SU-DHL-6 (cell line): ENCODE measurements around the gene KPNA5.

ENCODE experiments used
- CTCF ChIP-seq: fragments of 200-600 bp; sonication (generic); IDR thresholded peaks from one replicate; pipeline ENCODE4 v1.5.1; 2017; ENCODE audit warnings: antibody characterized with exemption, mild to moderate bottlenecking, low read length, moderate library complexity; ENCODE audit not compliant: insufficient read depth, poor library complexity, severe bottlenecking
- EZH2phosphoT487 ChIP-seq: fragments of 200-600 bp; sonication (generic), shearing (Covaris generic); conservative IDR thresholded peaks from 2 replicates; pipeline ENCODE4 v1.6.1; 2018; ENCODE audit warnings: mild to moderate bottlenecking, antibody characterized with exemption, low read length, moderate library complexity, mixed read lengths

DNA sequence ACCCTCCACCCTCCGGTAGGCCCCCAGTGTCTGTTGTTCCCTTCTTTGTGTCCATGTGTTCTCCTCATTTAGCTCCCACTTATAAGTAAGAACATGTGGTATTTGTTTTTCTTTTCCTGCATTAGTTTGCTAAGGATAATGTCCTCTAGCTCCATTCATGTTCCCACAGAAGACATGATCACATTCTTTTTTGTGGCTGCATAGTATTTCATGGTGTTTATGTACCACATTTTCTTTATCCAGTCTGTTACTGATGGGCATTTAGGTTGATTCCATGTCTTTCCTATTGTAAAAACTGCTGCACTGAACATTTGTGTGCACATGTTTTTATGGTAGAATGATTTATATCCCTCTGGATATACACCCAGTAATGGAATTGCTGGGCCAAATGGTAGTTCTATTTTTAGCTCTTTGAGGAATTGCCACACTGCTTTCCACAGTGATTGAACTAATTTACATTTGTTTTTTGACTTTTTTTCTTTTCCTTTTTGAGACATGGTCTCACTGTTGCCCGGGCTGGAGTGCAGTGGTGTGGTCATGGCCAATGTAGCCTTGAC, 4.5 kb downstream of the KPNA5 start:
- TF ChIP-seq CTCF, result no peak
- no peak for TF ChIP-seq EZH2phosphoT487
